KBM-7 (cell line): ENCODE results near the gene ROBO1.

ENCODE experiments used
- DNase-seq: peaks from one replicate; pipeline ENCODE4 v3.0.0-alpha.2; 2015
- in situ Hi-C: fragments of 300-500 bp; cut with MboI; formaldehyde crosslinking; loops from 2 replicates; pipeline ENCODE4 v1.14.3; 2020; ENCODE audit warnings: low sequenced_read_pairs, low pct_unique_long_range_greater_than_20kb, mixed read lengths

The ROBO1 gene

DNA sequence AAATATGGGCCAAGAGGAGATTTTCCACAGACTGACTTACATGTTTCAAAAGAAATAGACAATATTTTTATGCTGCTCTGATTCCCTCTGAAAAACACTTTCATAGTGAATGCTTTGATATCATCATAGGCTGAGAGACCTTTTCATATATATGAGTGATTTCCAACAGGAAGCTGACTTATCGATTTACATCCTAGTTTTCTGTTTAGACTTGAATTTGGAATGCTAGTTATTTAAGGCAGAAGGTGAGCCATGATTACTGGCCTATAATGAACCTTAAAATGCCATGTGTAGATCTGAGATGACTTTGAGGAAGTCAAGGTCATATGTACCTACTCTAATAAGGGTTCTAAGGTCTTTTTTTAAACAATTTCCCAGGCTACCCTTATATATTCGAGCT, 1126.1 kb downstream of the ROBO1 start:
- DNase-seq, result no peak
- in situ Hi-C loops, result no loop called here

DNA sequence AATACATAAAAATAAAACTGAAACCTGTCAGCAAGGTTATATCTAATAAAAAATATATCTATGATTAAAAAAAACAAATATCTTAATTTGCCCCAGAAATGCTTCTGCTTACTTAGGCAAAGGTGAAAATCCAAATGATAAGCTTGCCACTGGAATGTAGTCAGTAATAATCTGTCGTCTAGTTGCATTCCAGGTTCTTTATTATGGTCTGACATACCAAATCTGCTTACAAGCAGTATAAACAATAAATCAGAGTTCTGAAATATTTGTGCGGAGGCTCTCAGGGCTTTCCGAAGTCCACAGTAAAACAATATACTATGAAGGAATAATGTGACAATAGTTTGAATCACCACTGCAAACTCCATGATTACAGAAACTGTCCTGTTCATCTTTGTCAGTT, 1133.5 kb downstream of the ROBO1 start:
- in situ Hi-C loops, result no loop called here
- DNase-seq, result no peak

DNA sequence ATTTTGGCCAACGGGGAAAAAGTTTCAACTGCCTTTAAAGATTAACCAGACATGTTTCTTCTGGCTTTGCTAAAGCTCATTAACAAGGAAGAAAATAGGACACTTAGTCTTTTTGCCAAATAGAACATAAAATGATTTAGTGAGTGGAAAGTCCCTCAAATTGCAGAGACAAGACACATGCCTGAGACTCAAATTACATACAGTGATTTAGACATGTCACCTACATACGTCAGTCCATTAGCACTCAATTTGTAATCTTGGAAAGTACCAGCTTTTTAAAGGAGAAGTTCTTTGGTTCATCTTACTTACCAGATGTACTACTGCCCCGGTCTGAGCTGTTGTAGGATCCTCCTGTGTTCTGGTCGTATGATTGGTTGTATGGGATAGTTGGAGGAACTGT, 1134.2 kb downstream of the ROBO1 start:
- in situ Hi-C loops, result no loop called here
- no peak for DNase-seq

DNA sequence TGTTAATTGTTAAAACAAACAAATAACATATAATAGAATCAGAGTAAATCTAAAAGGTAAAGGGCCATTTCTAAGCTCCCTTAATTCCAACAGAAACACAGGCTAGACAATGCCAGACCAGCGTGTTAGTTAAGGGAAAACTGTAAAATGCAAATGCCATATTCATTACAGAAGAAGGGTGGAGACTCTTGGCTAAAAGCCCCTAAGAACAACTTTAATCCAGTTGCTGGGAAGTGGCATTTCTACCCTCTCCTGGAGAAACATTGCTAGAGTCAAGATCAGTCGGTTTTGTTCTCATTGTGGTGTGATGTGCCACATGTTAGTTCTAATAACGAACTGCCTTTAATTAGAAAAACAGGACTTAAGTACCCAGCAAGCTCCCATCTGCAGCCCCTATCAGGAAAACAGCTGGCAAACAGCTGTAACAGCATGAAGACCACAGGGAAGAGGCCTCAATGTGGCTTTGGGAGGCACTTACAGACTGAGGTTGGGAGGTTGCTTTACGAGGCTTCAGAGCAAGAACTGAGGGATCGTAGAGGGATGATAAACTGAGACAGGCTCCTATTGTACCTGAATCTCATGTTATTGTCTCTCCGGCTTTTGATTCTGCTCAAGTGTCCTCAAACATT, 1134.8 kb downstream of the ROBO1 start:
- in situ Hi-C loops, result no loop called here
- DNase-seq, result no peak

DNA sequence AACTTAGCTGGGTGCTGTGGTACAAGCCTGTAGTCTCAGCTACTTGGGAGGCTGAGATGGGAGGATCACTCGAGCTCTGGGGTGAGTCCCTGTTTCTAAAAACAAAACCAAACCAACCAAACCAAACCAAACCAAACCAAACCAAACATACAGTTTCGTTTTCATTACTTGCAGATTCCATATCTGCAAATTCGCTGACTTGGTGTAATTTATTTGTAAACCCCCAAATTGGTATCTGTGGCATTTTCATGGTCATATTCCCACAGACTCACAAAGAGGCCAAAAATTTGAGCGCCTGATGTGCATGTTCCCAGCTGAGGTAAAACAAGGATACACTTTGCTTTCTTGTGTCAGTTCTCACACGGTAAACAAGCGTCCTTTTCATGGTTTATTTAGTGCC, 1138.3 kb downstream of the ROBO1 start:
- in situ Hi-C loops, result no loop called here

DNA sequence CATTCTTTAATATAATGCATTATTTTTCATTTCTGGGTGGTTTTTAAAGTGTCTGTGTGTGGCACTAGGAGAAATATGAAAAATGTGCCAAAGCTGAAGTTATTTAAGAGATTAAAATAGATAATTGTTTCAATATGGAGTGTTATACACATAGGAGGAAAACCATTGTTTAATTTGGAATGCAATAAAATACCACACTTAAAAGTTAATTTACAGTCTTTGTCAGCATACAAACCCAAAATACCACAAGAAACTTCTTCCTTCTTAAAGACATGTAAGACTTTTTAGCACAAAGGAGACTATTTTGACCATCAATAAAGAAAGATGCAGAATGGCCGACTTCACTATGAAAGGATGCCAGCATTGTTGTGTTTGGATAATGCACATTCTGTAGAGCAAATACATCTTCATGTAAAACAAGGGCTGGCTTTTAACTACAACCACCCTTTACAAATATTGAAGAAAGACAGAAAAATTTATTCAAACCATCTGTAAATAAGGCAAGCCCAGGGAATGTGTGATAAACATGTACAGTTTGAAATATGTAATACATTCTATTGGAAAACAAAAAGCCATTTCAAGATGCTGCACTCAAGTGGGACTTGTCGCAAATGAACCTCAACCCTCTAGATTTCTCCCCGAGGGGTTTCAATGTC, 1146.6 kb downstream of the ROBO1 start:
- no peak for DNase-seq
- in situ Hi-C loops, result no loop called here

More for the DNA sequence above, 1138.3 kb downstream of the ROBO1 start:
- no peak for DNase-seq

DNA sequence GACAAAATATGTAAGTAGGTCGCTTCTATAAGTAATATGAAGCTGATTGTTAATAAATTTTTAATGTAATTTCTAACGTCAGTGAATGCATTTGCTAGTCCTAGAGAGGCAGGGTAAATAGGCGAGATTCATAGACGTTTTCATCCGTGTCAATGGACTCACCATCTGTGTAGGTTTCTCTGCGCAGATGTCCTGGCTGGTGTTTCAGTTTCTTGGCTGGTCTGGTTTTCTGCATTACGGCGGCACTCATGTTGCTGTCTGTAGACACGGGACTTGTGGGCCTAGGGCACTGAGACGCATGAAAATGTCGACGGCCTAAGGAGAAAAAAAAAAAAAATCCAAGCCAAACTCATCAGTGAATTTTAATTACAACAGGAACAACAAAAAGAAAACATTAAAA, 1153.3 kb downstream of the ROBO1 start:
- in situ Hi-C loops, result no loop called here

DNA sequence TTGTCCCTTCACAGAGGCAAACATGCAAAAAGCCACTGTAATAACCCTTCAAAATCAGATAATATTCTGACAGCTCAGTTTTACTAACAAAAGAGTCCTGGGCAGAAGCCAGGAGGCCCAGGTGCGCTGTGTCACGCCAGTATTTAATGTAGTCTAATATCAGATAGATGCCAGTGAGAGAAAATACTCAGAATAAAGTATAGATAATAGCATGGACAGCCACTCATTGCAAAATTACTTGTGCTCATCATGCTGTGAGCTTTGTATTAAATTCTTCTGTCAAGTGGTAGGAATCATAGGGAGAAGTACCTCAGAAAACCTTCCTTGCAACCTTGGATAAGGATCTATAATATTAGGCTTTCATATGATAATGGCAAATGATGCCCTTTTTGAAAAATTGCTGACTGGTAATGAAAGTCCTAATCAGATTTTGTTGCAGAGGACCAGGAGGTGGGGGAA, 1154.3 kb downstream of the ROBO1 start:
- no peak for DNase-seq
- in situ Hi-C loops, result no loop called here

More for the DNA sequence above, 1153.3 kb downstream of the ROBO1 start:
- DNase-seq, result no peak

DNA sequence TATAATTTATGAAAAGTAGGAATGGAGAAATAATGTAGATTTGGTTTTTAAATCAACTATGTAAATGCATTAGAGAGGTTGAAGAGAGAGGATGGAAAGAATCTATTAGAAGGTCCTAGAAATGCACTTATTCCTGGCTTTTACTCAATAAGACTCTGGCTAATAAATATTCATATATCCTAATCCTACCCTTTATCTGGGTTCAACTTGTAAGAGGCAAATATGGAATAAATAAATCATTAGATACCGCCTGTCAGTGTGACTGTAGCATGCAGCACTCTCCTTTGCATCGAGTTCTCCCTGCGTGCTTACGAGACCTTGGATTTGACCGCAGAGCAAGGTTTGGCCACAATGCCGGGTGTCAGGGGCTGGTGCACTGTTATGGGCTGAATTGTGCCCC, 1156.5 kb downstream of the ROBO1 start:
- DNase-seq, result no peak
- in situ Hi-C loops, result no loop called here

DNA sequence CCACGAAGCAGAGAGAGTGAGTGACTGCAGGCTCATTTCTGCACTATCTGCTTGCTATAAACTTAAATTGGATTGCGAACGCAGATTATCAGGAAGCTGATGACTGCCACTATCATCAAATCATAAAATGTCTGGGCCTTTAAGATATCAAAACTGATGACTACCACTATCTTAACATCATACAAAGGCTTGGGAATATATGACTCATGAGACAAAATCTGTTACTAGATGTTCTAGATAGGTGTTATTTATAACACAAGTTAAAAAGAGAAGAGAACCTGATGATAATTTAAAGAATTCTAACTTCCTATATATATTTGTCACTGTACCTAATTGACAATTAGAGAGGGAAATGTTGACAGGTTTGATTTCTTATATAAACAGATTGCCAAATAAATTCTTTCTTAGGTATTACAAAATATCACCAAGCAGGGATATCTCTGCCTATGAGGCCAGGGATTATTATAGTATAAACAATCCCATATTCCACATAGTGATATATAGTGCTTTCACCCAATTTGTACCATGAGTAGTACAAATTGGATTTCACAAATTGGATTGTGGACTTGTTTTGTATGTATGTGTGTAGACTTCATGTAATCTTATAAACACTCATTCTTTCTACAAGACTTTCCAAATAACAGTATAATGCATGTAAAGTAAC, 1157.2 kb downstream of the ROBO1 start:
- DNase-seq, result no peak
- in situ Hi-C loops, result no loop called here

DNA sequence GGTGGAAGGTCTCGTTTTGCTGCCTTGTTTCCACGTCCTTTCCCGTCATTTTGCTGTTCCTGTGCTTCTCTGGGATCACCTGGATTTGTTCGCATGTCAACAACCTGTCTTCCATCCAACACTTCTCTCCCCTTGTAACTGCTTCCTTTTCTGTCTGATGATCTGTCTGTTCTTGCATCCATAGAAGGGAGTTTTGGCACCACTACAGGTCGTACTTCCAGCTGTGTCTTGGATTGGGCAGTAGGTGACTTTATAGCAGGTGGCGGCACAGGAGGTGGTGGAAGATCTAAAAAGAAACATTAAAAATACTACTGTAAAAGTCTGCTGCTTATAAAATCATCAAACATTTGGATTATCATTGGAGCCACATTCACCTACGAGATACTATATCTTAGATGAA, 1161.0 kb downstream of the ROBO1 start:
- in situ Hi-C loops, result no loop called here
- DNase-seq, result no peak

DNA sequence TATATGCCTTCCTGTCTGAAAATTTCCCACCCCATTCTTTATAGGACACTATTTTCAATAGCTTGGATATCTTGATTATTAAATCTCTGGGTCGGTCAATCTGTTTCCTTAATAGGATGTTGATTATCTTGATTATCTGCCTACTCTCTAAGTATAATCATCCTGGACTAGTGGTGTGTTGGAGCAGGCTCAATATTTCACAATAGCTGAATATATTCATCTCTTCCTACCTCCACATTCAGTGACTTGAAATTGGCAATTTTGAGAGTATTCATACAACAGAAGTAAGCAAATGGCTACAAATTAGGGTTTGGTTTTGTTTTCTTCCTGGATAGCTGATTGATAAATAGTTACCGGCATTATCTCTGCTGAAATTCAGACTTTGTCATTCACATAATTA, 1162.6 kb downstream of the ROBO1 start:
- DNase-seq, result no peak
- in situ Hi-C loops, result no loop called here

DNA sequence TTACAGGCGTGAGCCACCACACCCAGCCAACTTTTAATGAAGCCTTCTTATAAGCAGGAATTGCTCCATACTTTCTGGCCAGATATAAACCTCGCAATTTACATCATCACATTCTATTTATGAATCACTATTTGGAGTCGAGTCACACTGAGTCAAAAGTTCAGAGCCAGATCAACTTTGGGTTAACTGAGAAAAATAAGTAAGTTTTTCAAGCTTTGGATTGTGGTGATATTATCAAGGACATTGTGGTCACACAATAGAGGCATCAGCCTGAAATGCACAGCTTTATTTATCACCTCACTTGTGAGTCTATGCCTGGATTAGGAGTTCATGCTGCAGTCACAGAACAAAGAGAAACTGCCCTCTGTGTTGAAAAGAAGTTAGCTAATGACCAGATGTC, 1163.5 kb downstream of the ROBO1 start:
- in situ Hi-C loops, result no loop called here
- DNase-seq, result no peak

DNA sequence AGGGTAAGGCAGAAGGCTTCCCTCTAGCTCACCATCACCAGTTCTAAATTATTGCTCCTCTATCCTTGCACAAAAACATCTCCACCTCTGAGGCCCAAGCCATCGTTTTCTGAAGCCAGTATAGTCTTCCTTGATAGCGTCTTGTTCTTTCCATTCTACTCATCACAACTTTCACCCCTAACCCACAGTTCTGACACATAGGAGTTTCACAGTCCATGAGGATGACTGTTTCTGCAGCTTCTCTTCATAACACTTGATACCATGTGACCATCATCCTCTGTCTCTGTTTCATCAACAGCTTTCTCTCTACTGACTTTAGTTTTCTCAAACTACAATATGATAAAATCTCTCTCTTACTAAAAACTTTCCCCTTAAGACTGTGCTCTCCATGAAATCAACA, 1166.5 kb downstream of the ROBO1 start:
- in situ Hi-C loops, result no loop called here
- no peak for DNase-seq

DNA sequence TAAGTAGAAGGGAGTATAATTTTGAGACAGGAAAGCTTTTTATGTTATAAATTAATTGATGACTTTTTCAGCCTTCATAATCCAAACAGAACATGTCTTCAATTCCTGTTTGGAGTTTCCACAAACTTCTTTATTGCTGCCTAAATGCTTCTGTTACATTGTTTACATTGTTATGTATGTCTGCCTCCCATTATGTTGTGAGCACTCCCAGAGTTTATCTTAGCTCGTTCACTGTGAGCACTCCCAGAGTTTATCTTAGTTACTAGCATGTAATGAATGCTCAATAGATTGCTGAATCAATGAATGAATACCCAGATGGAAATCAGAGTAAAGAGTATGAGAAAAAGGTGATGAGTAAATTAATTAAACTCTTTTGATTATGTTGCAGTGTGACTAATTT, 1178.0 kb downstream of the ROBO1 start:
- in situ Hi-C loops, result no loop called here

DNA sequence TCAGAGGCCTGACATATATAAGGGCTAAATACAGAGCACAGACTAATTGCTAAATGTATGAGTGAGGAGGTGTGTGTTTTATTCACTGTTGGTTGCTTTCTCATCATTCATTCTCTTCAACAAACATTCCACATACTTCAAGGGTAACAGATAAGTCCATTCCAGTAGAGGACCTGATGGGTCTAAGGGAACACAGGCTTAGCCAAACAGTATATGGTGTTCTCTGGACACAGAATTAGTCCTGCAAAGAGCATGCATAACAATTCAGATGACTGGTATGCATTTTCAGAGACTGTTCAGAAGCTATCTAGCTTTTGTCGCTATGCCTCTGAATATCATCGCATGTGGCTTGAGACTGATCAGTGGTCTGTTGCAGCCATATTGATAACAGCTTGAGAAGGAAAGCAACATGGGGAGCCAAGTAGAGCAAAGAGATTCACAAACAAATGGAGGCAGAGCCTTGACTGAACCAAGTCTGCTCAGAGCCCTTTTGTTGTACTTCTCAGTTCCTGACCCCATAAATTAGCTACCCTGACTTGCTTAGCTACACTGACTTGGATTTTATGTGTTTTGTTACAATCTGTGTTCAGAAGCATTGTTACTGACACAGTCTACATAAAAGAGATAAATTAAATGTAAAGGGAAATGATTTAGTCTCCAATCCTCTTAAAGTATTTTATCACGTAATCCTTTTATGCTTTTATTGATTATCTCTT, 1178.7 kb downstream of the ROBO1 start:
- no peak for DNase-seq
- in situ Hi-C loops, result no loop called here

More for the DNA sequence above, 1178.0 kb downstream of the ROBO1 start:
- DNase-seq, result no peak

DNA sequence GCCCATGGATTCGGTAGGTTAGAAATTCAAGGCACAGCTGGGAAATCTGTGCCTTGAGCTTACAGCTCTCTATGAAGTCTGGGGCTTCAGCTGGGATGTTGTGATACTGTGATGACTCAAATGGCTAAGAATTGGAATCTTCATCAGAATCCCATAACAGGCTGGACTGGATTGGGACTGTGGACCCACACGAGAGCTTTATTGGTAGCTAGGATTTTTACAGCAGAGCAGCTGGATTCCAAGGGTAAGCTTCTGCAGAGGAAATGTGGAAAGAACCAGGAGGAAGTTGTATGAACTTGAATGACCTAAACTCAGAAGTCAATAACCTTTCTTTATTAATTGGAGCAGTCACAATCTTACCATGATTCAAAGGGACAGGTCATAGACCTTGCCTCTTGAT, 1187.1 kb downstream of the ROBO1 start:
- in situ Hi-C loops, result no loop called here
- no peak for DNase-seq

DNA sequence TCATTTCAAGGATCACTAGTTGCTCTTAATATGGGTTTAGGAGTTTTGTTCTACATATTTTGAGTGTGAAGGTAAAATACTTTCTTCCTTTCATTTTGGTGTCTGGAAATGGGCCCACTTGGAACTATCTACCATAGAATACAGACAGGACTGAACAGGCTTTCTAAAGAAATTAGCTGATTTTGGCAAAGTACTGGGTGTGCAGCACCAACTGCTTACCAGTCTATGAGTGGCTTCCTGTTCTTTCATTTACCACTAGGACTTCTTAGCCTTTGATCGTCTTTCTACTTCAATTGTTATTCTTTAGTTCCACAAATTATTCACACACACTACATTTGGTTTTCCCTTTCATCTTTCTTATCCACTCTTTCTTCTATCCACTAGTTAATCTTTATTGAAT, 1196.3 kb downstream of the ROBO1 start:
- DNase-seq, result no peak
- in situ Hi-C loops, result no loop called here

DNA sequence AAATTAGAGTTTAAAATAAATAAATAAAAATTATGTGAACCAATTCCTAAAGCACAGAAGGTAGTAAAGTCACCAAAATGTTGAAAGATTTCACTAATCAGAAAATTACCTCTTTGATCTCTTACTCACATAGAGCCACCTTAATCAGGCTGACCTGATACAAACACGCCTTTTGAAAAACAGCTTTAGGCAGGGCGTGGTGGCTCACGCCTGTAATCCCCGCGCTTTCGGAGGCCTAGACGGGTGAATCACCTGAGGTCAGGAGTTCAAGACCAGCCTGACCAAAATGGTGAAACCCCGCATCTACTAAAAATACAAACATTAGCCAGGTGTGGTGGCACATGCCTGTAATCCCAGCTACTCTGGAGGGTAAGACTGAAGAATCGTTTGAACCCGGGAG, 1197.3 kb downstream of the ROBO1 start:
- in situ Hi-C loops, result no loop called here
- DNase-seq, result no peak

DNA sequence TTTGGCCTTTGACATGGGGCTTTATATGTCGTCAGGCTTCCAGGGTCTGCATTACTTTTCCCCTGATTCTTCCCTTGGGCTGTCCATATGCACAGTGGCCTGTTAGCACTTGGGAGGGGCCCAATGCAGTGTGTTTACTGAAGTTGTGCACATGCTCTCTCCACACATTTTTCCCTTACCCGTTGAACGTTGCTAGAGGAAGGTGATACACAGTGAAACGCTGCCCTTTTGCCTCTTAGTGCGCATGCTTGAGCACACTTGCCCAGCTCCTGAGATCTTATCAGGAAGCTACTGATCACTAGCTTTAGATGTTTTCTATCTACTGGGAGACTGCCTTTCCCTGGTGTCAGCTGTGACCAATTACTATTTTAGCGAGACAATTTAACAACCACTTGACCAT, 1198.0 kb downstream of the ROBO1 start:
- no peak for DNase-seq
- in situ Hi-C loops, result no loop called here
